ENCODE measurements around the gene ATP7B.

- TF ChIP-seq CTCF (conservative IDR thresholded peaks at IDR 0.05; ENCODE audit: low read length) (no peak), EZH2phosphoT487 (IDR thresholded peaks at IDR 0.05; ENCODE audit: borderline replicate concordance, low read depth, low read length) (no peak)
Measured at GRCh38 chr13:51925865-51926527, 85.3 kb downstream of the ATP7B start.
